CD4-positive, alpha-beta T cell treated with Interferon gamma for 1 hour (primary cell): ENCODE measurements around the gene SULT4A1.
"Not testable (repeated sequence)": the region's sequence is repeated elsewhere in the genome, so short reads cannot be mapped to it uniquely, and the experiment has no call there.

Experiments used
- DNase-seq: peaks from one replicate; pipeline ENCODE4 v3.0.0-alpha.2; 2020

The SULT4A1 gene

GRCh38 chr22:43885786-43886185 lies 23.5 kb upstream of the SULT4A1 start:
- no peak for DNase-seq

- DNase-seq = no peak
Observed at GRCh38 chr22:43885319-43885671, 23.0 kb upstream of the SULT4A1 start.

- peak; percentile 9 for DNase-seq
Observed at GRCh38 chr22:43884600-43885318, 22.4 kb upstream of the SULT4A1 start.

- DNase-seq = no peak
Observed at GRCh38 chr22:43883719-43884415, 21.6 kb upstream of the SULT4A1 start.

- DNase-seq = no peak
Observed at GRCh38 chr22:43883012-43883661, 20.8 kb upstream of the SULT4A1 start.

GRCh38 chr22:43882122-43882767 lies 19.9 kb upstream of the SULT4A1 start:
- DNase-seq = no peak

GRCh38 chr22:43881091-43882061 lies 19.1 kb upstream of the SULT4A1 start:
- no peak for DNase-seq

GRCh38 chr22:43880541-43880991 lies 18.3 kb upstream of the SULT4A1 start:
- no peak for DNase-seq

GRCh38 chr22:43879901-43880540 lies 17.7 kb upstream of the SULT4A1 start:
- no peak for DNase-seq

- no peak for DNase-seq
Observed at GRCh38 chr22:43878831-43879550, 16.7 kb upstream of the SULT4A1 start.

GRCh38 chr22:43878079-43878795 lies 15.9 kb upstream of the SULT4A1 start:
- no peak for DNase-seq

- no peak for DNase-seq
Observed at GRCh38 chr22:43876866-43877509, 14.7 kb upstream of the SULT4A1 start.

GRCh38 chr22:43869799-43870198 lies 7.5 kb upstream of the SULT4A1 start:
- no peak for DNase-seq

GRCh38 chr22:43869001-43869400 lies 6.7 kb upstream of the SULT4A1 start:
- DNase-seq = not testable (repeated sequence)

- no peak for DNase-seq
Observed at GRCh38 chr22:43867839-43868635, 5.7 kb upstream of the SULT4A1 start.

GRCh38 chr22:43862882-43863202 lies 529 bp upstream of the SULT4A1 start:
- DNase-seq = no peak

- DNase-seq = no peak
Observed at GRCh38 chr22:43861529-43861928, 784 bp downstream of the SULT4A1 start.

GRCh38 chr22:43860831-43861230 lies 1.5 kb downstream of the SULT4A1 start:
- DNase-seq = no peak

GRCh38 chr22:43860126-43860525 lies 2.2 kb downstream of the SULT4A1 start:
- no peak for DNase-seq
